WERI-Rb-1 (cell line): ENCODE data around the gene KAZALD1.

Experiments used
- DNase-seq: peaks from one replicate; pipeline ENCODE4 v3.0.0-alpha.2; 2020
- H3K27ac ChIP-seq: fragments of 250-450 bp; sonication (Bioruptor Pico); 2 replicates; pipeline ENCODE4 v1.5.1; 2020; ENCODE audit warnings: mild to moderate bottlenecking, moderate library complexity
- H3K27me3 ChIP-seq: fragments of 250-450 bp; sonication (Bioruptor Pico); 2 replicates; pipeline ENCODE4 v1.5.1; 2021; ENCODE audit warnings: mild to moderate bottlenecking, low read depth, moderate library complexity; ENCODE audit not compliant: insufficient read depth, severe bottlenecking
- H3K36me3 ChIP-seq: fragments of 250-450 bp; sonication (Bioruptor Pico); 2 replicates; pipeline ENCODE4 v1.5.1; 2020; ENCODE audit warnings: mild to moderate bottlenecking, moderate library complexity
- H3K4me3 ChIP-seq: 2 replicates; pipeline ENCODE4 v1.5.1; 2011; ENCODE audit warnings: low read depth, mild to moderate bottlenecking, control low read depth, low read length
- H3K9me3 ChIP-seq: fragments of 250-450 bp; sonication (Bioruptor Pico); 2 replicates; pipeline ENCODE4 v1.5.1; 2021; ENCODE audit warnings: mild to moderate bottlenecking, moderate library complexity; ENCODE audit not compliant: severe bottlenecking
- CTCF ChIP-seq: IDR thresholded peaks from 2 replicates; pipeline ENCODE4 v1.5.1; 2011; ENCODE audit warnings: low read depth, mild to moderate bottlenecking, control low read depth, inconsistent platforms, low read length

KAZALD1 gene

GRCh38 chr10:101079874-101080273, 18.1 kb downstream of the KAZALD1 start:
- Histone ChIP-seq H3K9me3 (no peaks in the 10 kb centered on the region), H3K36me3 (no peaks in the 10 kb centered on the region), H3K27me3 (no peaks in the 10 kb centered on the region), H3K27ac (no peak overlapping the region; the same call in 1 of the 2 replicates), H3K4me3 (no peak overlapping the region)
- no peak for TF ChIP-seq CTCF
- no peak for DNase-seq

- no peak for DNase-seq
Observed at GRCh38 chr10:101080933-101081931, 19.4 kb downstream of the KAZALD1 start.

GRCh38 chr10:101085846-101086245, 24.1 kb downstream of the KAZALD1 start:
- H3K9me3 ChIP-seq = no peaks in the 10 kb centered on the region
- no peak for DNase-seq
- no peaks in the 10 kb centered on the region for H3K36me3 ChIP-seq
- no peak overlapping the region for H3K4me3 ChIP-seq
- TF ChIP-seq CTCF = no peak
- no peaks in the 10 kb centered on the region for H3K27me3 ChIP-seq
- no peak overlapping the region for H3K27ac ChIP-seq

More at GRCh38 chr10:101080933-101081931, 19.4 kb downstream of the KAZALD1 start:
- TF ChIP-seq CTCF = no peak
- Histone ChIP-seq H3K27me3 (no peaks in the 10 kb centered on the region), H3K4me3 (no peak overlapping the region), H3K27ac (peak overlapping the region; percentile 3; the same call in 1 of the 2 replicates), H3K9me3 (no peaks in the 10 kb centered on the region), H3K36me3 (no peaks in the 10 kb centered on the region)

- no peak for TF ChIP-seq CTCF
- H3K27me3 ChIP-seq = no peaks in the 10 kb centered on the region
- H3K27ac ChIP-seq = no peak overlapping the region
- H3K9me3 ChIP-seq = no peaks in the 10 kb centered on the region
- no peak for DNase-seq
- no peak overlapping the region for H3K4me3 ChIP-seq
- no peaks in the 10 kb centered on the region for H3K36me3 ChIP-seq
Observed at GRCh38 chr10:101087376-101087775, 25.6 kb downstream of the KAZALD1 start.

GRCh38 chr10:101087965-101088364, 26.2 kb downstream of the KAZALD1 start:
- Histone ChIP-seq H3K4me3 (peak overlapping the region; percentile 22), H3K36me3 (no peaks in the 10 kb centered on the region), H3K9me3 (no peaks in the 10 kb centered on the region), H3K27ac (no peak overlapping the region), H3K27me3 (no peaks in the 10 kb centered on the region)
- no peak for TF ChIP-seq CTCF
- peak; percentile 47 for DNase-seq
